ENCODE measurements around the gene AARS1. TPM values are rescaled to one million over a fixed set of nuclear protein-coding genes. Genes with fewer than 3 reads are reported as not detected.
"Not testable (repeated sequence)": the region's sequence is repeated elsewhere in the genome, so short reads cannot be mapped to it uniquely, and the experiment has no call there.

The AARS1 gene
- total RNA-seq, 2 experiments from 2014 or later = 117 to 147 TPM

DNA sequence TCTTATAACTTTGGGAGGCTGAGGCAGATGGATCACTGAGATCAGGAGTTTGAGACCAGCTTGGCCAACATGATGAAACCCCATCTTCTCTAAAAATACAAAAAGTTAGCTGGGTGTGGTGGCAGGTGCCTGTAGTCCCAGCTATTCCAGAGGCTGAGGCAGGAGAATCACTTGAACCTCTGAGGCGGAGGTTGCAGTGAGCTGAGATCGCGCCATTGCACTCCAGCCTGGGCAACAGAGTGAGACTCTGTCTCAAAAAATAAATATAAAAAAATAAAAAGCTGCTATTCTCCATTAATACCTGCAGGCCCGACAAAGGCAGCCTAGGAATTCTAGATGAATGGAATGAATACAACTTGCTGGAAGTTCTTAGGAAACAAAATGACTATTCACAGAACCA lies 39.6 kb downstream of the AARS1 start:
- H3K4me1 Mint-ChIP-seq = peaks cover 27% of the 10 kb centered on the region
- H3K4me3 Mint-ChIP-seq = peak overlapping the region; percentile 65
- H3K27me3 Mint-ChIP-seq; ATAC-seq; DNase-seq; H3K9me3 Mint-ChIP-seq (ENCODE audit: low read depth): not testable (repeated sequence)
- CTCF ChIA-PET = interaction anchor here (0.6 kb wide), 1 partner anchor 100 kb away, joined by 3 read pairs; no protein-coding TSS in a partner anchor
- peak overlapping the region; percentile 29 for H3K27ac Mint-ChIP-seq
- peaks cover 23% of the 10 kb centered on the region for H3K36me3 Mint-ChIP-seq

DNA sequence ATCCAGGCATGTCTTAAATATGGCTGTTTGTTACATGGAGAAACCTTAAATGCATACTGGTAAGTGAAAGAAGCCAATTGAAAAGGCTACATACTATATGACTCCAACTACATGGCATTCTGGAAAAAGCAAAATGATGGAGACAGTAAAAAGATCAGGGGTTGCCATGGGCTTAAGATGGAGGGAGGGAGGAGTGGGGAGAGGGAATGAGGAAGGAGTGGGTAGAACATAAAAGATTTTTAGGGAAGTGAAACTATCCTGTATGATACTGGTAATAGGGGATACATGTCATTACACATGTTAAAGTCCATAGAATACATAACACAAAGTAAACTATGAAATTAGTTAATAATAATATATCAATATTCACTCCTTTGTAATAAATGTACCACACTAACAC lies 50.5 kb downstream of the AARS1 start:
- H3K4me3 Mint-ChIP-seq = not testable (repeated sequence)

DNA sequence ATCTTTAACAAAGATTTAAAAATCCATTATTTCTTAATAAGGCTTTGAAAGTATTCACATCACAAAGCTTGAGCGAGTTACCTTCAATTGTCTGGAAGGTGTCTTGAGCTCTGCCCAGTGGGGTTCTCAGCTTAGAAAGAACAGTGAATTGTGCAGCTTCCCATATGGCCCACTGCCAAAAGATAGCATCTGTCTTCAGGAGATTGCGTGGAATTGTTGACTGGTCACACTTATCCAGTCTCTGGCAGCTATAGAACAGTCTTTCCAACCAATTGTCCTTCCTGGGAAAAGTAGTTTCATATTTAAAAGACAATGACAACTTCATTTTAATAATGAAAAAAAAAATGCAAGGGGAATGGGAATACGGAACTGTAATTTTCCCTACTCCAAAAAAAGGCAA lies 57.5 kb downstream of the AARS1 start:
- H3K4me1 Mint-ChIP-seq; H3K27ac Mint-ChIP-seq; DNase-seq; H3K9me3 Mint-ChIP-seq (ENCODE audit: low read depth); ATAC-seq; CTCF ChIA-PET; H3K4me3 Mint-ChIP-seq; H3K27me3 Mint-ChIP-seq: not testable (repeated sequence)
- H3K36me3 Mint-ChIP-seq = peaks cover 17% of the 10 kb centered on the region

More for the DNA sequence above, 50.5 kb downstream of the AARS1 start:
- ATAC-seq; H3K9me3 Mint-ChIP-seq (ENCODE audit: low read depth); H3K27me3 Mint-ChIP-seq; H3K4me1 Mint-ChIP-seq; H3K27ac Mint-ChIP-seq; CTCF ChIA-PET; DNase-seq: not testable (repeated sequence)
- H3K36me3 Mint-ChIP-seq = peaks cover 17% of the 10 kb centered on the region

DNA sequence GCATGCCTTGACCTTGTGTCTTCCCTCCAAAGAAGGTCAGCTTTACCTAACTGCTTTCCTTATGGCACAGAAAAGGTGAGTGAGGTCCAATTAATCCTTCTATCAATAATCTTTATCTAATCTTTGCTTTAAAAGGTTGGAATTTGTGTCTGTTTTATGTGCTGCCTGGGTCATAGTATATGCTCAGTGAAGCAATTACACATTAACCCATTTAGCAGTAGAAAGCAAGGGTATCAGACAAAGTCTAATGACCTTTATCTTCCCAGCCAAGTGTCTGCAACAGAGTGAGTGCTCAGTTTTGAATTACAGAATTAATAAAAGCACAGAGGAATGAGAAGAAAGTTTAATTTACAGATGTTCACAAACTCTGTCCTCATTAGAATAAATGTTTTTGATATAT lies 63.3 kb downstream of the AARS1 start:
- not testable (repeated sequence) for H3K4me3 Mint-ChIP-seq, ATAC-seq

DNA sequence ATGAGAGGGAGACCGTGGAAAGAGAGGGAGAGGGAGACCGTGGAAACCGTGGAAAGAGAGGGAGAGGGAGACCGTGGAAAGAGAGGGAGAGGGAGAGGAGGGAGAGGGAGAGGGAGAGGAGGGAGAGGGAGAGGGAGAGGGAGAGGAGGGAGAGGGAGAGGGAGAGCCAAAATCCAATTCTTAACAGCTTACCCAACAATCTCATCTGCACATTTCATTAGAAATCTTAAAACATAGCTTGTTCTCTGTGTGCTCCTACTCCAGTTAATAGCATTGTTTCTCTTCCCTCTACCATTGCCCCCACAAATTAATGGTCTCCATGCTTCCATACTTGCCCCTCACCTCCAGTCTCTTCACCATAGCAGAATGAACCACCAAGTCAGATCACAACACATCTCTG lies 63.9 kb downstream of the AARS1 start:
- H3K4me3 Mint-ChIP-seq; DNase-seq; H3K27ac Mint-ChIP-seq; H3K27me3 Mint-ChIP-seq; H3K9me3 Mint-ChIP-seq (ENCODE audit: low read depth); H3K36me3 Mint-ChIP-seq; ATAC-seq; H3K4me1 Mint-ChIP-seq; CTCF ChIA-PET: not testable (repeated sequence)

More for the DNA sequence above, 63.3 kb downstream of the AARS1 start:
- H3K27me3 Mint-ChIP-seq; CTCF ChIA-PET; H3K9me3 Mint-ChIP-seq (ENCODE audit: low read depth); H3K4me1 Mint-ChIP-seq; DNase-seq; H3K36me3 Mint-ChIP-seq; H3K27ac Mint-ChIP-seq: not testable (repeated sequence)

DNA sequence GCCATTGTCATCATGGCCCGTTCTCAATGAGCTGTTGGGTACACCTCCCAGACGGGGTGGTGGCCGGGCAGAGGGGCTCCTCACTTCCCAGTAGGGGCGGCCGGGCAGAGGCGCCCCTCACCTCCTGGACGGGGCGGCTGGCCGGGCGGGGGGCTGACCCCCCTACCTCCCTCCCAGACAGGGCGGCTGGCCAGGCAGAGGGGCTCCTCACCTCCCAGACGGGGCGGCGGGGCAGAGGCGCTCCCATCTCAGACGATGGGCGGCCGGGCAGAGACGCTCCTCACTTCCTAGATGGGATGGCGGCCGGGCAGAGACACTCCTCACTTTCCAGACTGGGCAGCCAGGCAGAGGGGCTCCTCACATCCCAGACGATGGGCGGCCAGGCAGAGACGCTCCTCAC lies 64.7 kb downstream of the AARS1 start:
- H3K27me3 Mint-ChIP-seq; H3K9me3 Mint-ChIP-seq (ENCODE audit: low read depth); CTCF ChIA-PET; H3K4me3 Mint-ChIP-seq; ATAC-seq; H3K4me1 Mint-ChIP-seq; H3K36me3 Mint-ChIP-seq; H3K27ac Mint-ChIP-seq; DNase-seq: not testable (repeated sequence)

DNA sequence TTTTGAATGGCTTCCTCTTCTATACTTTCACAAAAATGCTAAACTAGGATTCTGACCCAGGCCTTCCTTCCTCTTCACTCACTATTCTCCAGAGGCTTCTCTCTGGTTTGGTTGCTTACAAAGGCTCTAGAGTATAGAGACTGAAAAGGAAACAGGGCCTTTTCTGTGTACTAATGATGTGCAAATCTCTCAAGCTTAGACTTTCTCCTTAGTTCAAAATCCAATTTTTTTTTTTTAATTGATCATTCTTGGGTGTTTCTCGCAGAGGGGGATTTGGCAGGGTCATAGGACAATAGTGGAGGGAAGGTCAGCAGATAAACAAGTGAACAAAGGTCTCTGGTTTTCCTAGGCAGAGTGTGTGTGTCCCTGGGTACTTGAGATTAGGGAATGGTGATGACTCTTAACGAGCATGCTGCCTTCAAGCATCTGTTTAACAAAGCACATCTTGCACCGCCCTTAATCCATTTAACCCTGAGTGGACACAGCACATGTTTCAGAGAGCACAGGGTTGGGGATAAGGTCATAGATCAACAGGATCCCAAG lies 65.3 kb downstream of the AARS1 start:
- ATAC-seq; H3K4me1 Mint-ChIP-seq; DNase-seq; H3K4me3 Mint-ChIP-seq; H3K27me3 Mint-ChIP-seq; CTCF ChIA-PET; H3K9me3 Mint-ChIP-seq (ENCODE audit: low read depth): not testable (repeated sequence)
- Mint-ChIP-seq H3K27ac (peak overlapping the region; percentile 36), H3K36me3 (peaks cover 13% of the 10 kb centered on the region)

DNA sequence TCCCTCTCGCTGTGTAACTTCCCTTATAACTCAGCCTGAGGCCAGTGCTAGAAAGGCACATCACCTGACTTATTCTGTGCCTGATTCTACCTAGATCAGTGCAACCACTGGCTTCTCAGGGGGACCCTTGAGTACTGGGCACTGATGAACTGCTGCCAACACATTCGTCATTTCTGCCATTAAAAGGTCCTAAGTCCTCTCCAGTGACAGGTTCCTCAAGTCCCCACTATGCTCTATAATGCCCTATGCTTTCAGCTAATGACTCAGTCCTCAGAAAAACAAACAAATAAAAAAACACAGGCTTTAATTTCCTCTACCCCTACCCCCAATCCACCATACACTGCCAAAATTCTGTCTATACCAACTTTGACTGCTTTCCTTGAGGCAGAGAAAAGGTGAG lies 66.1 kb downstream of the AARS1 start:
- peaks cover 14% of the 10 kb centered on the region for H3K36me3 Mint-ChIP-seq
- H3K4me1 Mint-ChIP-seq; ATAC-seq; CTCF ChIA-PET; DNase-seq; H3K27ac Mint-ChIP-seq; H3K4me3 Mint-ChIP-seq; H3K27me3 Mint-ChIP-seq; H3K9me3 Mint-ChIP-seq (ENCODE audit: low read depth): not testable (repeated sequence)

DNA sequence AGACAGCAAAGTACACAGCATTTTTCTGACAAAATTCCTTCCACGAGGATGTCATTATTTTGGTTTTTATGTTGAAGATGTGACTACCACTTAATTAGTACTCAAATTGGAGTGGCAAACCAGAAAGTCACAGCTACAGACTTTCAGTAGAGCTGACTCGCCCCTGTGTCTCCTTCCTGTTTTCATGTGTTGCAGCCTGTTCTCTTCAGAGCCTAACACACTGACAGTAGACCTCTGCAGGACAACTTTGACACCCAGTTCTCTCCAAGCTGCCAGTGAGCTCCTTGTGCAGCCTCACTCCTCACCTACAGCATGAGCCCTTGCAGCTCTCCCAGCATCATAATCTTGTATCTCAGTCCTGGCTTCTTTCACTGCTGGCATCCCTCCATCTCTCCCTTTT lies 66.7 kb downstream of the AARS1 start:
- H3K9me3 Mint-ChIP-seq (ENCODE audit: low read depth); DNase-seq; H3K27me3 Mint-ChIP-seq; H3K4me1 Mint-ChIP-seq; H3K4me3 Mint-ChIP-seq; ATAC-seq: not testable (repeated sequence)
- Mint-ChIP-seq H3K36me3 (peaks cover 15% of the 10 kb centered on the region), H3K27ac (peak overlapping the region; percentile 33)
- CTCF ChIA-PET = interaction anchor here (0.7 kb wide), 1 partner anchor 30 kb away, joined by 3 read pairs; no protein-coding TSS in a partner anchor

DNA sequence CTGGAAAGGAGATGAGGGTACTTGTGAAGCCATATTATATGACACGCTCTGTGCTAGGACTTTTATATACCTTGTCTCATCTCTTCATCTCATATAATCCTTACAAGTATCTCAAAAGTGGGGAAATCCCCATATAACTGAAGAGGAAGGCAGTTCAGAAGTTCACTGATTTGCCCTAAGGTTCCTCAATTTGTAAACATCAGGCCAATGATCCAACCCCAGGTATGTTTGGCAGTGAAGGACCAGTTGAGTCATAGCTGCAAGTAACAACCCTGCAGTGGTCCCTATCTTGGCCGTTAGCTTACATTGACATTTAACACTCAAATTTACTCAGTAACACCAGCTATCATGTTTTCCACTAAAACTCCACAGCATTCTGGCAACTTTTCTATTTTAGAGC lies 70.7 kb downstream of the AARS1 start:
- ATAC-seq; H3K27ac Mint-ChIP-seq; H3K9me3 Mint-ChIP-seq (ENCODE audit: low read depth); H3K4me3 Mint-ChIP-seq; CTCF ChIA-PET; H3K4me1 Mint-ChIP-seq; DNase-seq; H3K27me3 Mint-ChIP-seq: not testable (repeated sequence)
- H3K36me3 Mint-ChIP-seq = peaks cover 20% of the 10 kb centered on the region

DNA sequence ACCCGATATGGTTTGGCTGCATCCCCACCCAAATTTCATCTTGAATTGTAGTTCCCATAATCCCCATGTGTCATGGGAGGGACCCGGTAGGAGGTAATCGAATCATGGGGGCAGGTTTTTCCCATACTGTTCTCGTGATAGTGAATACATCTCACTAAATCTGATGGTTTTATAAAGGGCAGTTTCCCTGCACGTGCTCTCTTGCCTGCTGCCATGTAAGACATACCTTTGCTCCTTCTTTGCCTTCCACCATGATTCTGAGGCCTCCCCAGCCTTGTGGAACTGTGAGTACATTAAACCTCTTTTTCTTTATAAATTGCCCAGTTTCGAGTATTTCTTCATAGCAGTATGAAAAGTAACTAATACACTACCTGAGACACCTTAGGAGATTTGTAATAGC lies 82.9 kb downstream of the AARS1 start:
- H3K27ac Mint-ChIP-seq; H3K4me1 Mint-ChIP-seq; H3K4me3 Mint-ChIP-seq; H3K9me3 Mint-ChIP-seq (ENCODE audit: low read depth); ATAC-seq; CTCF ChIA-PET; DNase-seq; H3K27me3 Mint-ChIP-seq: not testable (repeated sequence)
- H3K36me3 Mint-ChIP-seq = peaks cover 26% of the 10 kb centered on the region

DNA sequence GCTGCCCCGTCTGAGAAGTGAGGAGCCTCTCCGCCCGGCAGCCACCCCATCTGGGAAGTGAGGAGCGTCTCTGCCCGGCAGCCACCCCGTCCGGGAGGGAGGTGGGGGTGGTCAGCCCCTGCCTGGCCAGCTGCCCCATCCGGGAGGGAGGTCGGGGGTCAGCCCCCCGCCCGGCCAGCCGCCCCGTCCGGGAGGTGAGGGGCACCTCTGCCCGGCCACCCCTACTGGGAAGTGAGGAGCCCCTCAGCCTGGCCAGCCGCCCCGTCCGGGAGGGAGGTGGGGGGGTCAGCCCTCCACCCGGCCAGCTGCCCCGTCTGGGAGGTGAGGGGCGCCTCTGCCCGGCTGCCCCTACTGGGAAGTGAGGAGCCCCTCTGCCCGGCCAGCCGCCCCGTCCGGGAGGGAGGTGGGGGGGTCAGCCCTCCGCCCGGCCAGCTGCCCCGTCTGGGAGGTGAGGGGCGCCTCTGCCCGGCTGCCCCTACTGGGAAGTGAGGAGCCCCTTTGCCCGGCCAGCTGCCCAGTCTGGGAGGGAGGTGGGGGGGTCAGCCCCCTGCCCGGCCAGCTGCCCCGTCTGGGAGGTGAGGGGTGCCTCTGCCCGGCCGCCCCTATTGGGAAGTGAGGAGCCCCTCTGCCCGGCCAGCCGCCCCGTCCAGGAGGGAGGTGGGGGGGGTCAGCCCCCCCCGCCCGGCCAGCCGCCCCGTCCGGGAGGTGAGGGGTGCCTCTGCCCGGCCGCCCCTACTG lies 84.5 kb downstream of the AARS1 start:
- H3K27me3 Mint-ChIP-seq; H3K4me3 Mint-ChIP-seq; ATAC-seq; DNase-seq; H3K9me3 Mint-ChIP-seq (ENCODE audit: low read depth); H3K4me1 Mint-ChIP-seq; H3K27ac Mint-ChIP-seq; CTCF ChIA-PET: not testable (repeated sequence)
- H3K36me3 Mint-ChIP-seq = peaks cover 21% of the 10 kb centered on the region

DNA sequence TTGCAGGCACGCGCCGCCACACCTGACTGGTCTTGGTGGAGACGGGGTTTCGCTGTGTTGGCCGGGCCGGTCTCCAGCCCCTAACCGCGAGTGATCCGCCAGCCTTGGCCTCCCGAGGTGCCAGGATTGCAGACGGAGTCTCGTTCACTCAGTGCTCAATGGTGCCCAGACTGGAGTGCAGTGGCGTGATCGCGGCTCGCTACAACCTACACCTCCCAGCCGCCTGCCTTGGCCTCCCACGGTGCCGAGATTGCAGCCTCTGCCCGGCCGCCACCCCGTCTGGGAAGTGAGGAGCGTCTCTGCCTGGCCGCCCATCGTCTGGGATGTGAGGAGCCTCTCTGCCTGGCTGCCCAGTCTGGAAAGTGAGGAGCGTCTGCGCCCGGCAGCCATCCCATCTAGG lies 85.3 kb downstream of the AARS1 start:
- H3K4me1 Mint-ChIP-seq; H3K27ac Mint-ChIP-seq; H3K9me3 Mint-ChIP-seq (ENCODE audit: low read depth); DNase-seq; H3K27me3 Mint-ChIP-seq; CTCF ChIA-PET; H3K4me3 Mint-ChIP-seq; ATAC-seq: not testable (repeated sequence)
- peaks cover 17% of the 10 kb centered on the region for H3K36me3 Mint-ChIP-seq

DNA sequence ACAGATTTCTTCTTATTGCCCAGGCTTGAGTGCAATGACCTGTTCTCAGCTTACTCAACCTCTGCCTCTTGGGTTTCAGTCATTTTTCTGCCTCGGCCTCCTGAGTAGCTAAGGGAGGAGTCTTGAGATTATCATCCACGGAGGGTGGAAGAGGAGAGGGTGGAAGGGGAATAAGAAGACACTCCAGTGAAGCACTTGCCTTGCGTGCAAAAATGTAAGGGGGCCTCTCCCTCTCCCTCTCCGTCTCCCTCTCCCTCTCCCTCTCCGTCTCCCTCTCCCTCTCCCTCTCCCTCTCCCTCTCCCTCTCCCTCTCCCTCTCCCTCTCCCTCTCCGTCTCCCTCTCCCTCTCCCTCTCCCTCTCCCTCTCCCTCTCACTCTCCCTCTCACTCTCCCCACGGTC lies 85.8 kb downstream of the AARS1 start:
- H3K27ac Mint-ChIP-seq; H3K27me3 Mint-ChIP-seq; H3K4me1 Mint-ChIP-seq; H3K9me3 Mint-ChIP-seq (ENCODE audit: low read depth); H3K4me3 Mint-ChIP-seq; DNase-seq; CTCF ChIA-PET; ATAC-seq: not testable (repeated sequence)
- H3K36me3 Mint-ChIP-seq = peaks cover 17% of the 10 kb centered on the region

Measured in activated CD8-positive, alpha-beta memory T cell treated with anti-CD3 and anti-CD28 coated beads, Interleukin-2, amount 10 ng/mL, durations not matched to agents 7 days and 5 days (primary cell).